HCT116 (cell line): ENCODE results near the gene HOXB3. TPM values are rescaled to one million over a fixed set of nuclear protein-coding genes. Genes with fewer than 3 reads are reported as not detected.

Experiments used
- ATAC-seq: fragments of 200-7000 bp; cut with Tn5 transposase; 2 replicates; pipeline ENCODE4 v1.9.1; 2020; ENCODE audit warnings: mild to moderate bottlenecking, moderate library complexity
- BruUV-seq: library from RNA; stranded (reverse); fragments of 400-500 nt; replicated peaks from 2 replicates; lab custom pipeline; 2021; lab: Mats Ljungman, UMichigan
- CTCF ChIA-PET: fragments of 300-600 bp; sonication (Branson Sonifier 250); formaldehyde crosslinking; loops from one replicate; lab custom pipeline; 2021; ENCODE audit warnings: antibody characterized with exemption; lab: Charles Lee
- POLR2A ChIA-PET: fragments of 300-600, 350-600 bp; sonication (Branson Sonifier 250); formaldehyde crosslinking; loops from one replicate; lab custom pipeline; 2021; ENCODE audit warnings: antibody characterized with exemption; lab: Charles Lee
- RAD21 ChIA-PET, 2 experiments: fragments of 300-600 bp; sonication (Branson Sonifier 250); formaldehyde crosslinking; loops; one replicate each; lab custom pipeline; 2023; ENCODE audit warnings: low total read pairs in 2 of 2; ENCODE audit not compliant: uncharacterized antibody in 2 of 2, unreplicated experiment in 2 of 2, low non-redundant PET in 1 of 2; lab: Charles Lee
- DNase-seq: peaks from one replicate; pipeline ENCODE4 v3.0.0-alpha.2; 2010; ENCODE audit warnings: low read depth, low spot score
- H2AFZ ChIP-seq: fragments of 200-600 bp; shearing (Covaris generic), sonication (generic); 2 replicates; pipeline ENCODE4 v1.6.1; 2017; ENCODE audit warnings: low read depth, mixed run types, mixed read lengths, antibody characterized with exemption, low read length; ENCODE audit not compliant: poor library complexity, severe bottlenecking
- H3K27ac ChIP-seq: 2 replicates; pipeline ENCODE4 v1.5.1; 2012; ENCODE audit warnings: low read depth, low read length
- H3K27me3 ChIP-seq: fragments of 200-600 bp; sonication (generic); 2 replicates; pipeline ENCODE4 v1.6.1; 2016; ENCODE audit warnings: mixed run types, low read length, mixed read lengths; ENCODE audit not compliant: insufficient read depth
- H3K36me3 ChIP-seq, 2 experiments: fragments of 200-500 bp in 1 of 2; fragments of 200-600 bp in 1 of 2; sonication (Bioruptor generic) in 1 of 2; sonication (generic) in 1 of 2; 2 replicates each; pipeline versions ENCODE4 v1.5.1 to v1.6.1; 2014 to 2016; ENCODE audit warnings: low read length in 2 of 2, inconsistent platforms in 1 of 2, mixed read lengths in 1 of 2, mixed run types in 1 of 2; ENCODE audit not compliant: insufficient read depth in 2 of 2, control insufficient read depth in 1 of 2
- H3K4me1 ChIP-seq, 2 experiments: fragments of 200-600 bp in 1 of 2; sonication (generic) in 1 of 2; 2 replicates each; pipeline versions ENCODE4 v1.5.1 to v1.6.1; 2012 to 2017; ENCODE audit warnings: low read length in 2 of 2, inconsistent platforms in 1 of 2, mild to moderate bottlenecking in 1 of 2, mixed read lengths in 1 of 2, mixed run types in 1 of 2, moderate library complexity in 1 of 2; ENCODE audit not compliant: insufficient read depth in 2 of 2, control insufficient read depth in 1 of 2
- H3K4me2 ChIP-seq: fragments of 200-600 bp; sonication (generic); 2 replicates; pipeline ENCODE4 v1.6.1; 2017; ENCODE audit warnings: mixed run types, low read length, mixed read lengths
- H3K4me3 ChIP-seq, 2 experiments: fragments of 200-600 bp in 1 of 2; sonication (generic) in 1 of 2; replicated peaks in 1 of 2; 2 replicates each; pipeline ENCODE4 v1.5.1; 2011 to 2016; ENCODE audit warnings: low read length in 2 of 2, control low read depth in 1 of 2, low read depth in 1 of 2, mild to moderate bottlenecking in 1 of 2, mixed read lengths in 1 of 2, mixed run types in 1 of 2
- H3K79me2 ChIP-seq: fragments of 200-600 bp; sonication (generic); 2 replicates; pipeline ENCODE4 v1.6.1; 2017; ENCODE audit warnings: mild to moderate bottlenecking, mixed run types, low read length, moderate library complexity, mixed read lengths; ENCODE audit not compliant: insufficient read depth
- H3K9ac ChIP-seq: fragments of 200-600 bp; sonication (generic); 2 replicates; pipeline ENCODE4 v1.6.1; 2016; ENCODE audit warnings: low read length, mixed read lengths
- H3K9me2 ChIP-seq: fragments of 200-600 bp; sonication (generic), shearing (Covaris generic); 2 replicates; pipeline ENCODE4 v1.6.1; 2017; ENCODE audit warnings: mixed run types, mild to moderate bottlenecking, moderate library complexity; ENCODE audit not compliant: insufficient read depth
- H3K9me3 ChIP-seq, 2 experiments: fragments of 200-500 bp in 1 of 2; fragments of 200-600 bp in 1 of 2; sonication (Bioruptor generic) in 1 of 2; sonication (generic) in 1 of 2; 2 replicates each; pipeline ENCODE4 v1.6.1; 2014 to 2017; ENCODE audit warnings: low read length in 2 of 2, mixed read lengths in 2 of 2, inconsistent platforms in 1 of 2, low read depth in 1 of 2, mild to moderate bottlenecking in 1 of 2, mixed run types in 1 of 2, moderate library complexity in 1 of 2; ENCODE audit not compliant: control insufficient read depth in 1 of 2, insufficient read depth in 1 of 2
- H4K20me1 ChIP-seq: fragments of 200-600 bp; sonication (generic), shearing (Covaris generic); 2 replicates; pipeline ENCODE4 v1.6.1; 2017; ENCODE audit warnings: mixed run types, mild to moderate bottlenecking, moderate library complexity; ENCODE audit not compliant: insufficient read depth
- CEBPB ChIP-seq: IDR thresholded peaks from 2 replicates; pipeline ENCODE4 v1.6.1; 2012; ENCODE audit warnings: low read depth
- EGR1 ChIP-seq: IDR thresholded peaks from 2 replicates; pipeline ENCODE4 v1.6.1; 2012; ENCODE audit warnings: low read depth
- ELF1 ChIP-seq: IDR thresholded peaks from 2 replicates; pipeline ENCODE4 v1.6.1; 2012; ENCODE audit warnings: low read depth, borderline replicate concordance
- POLR2AphosphoS5 ChIP-seq: IDR thresholded peaks from 2 replicates; pipeline ENCODE4 v1.6.1; 2011; ENCODE audit warnings: mild to moderate bottlenecking, low read depth, low read length, moderate library complexity
- RAD21 ChIP-seq: IDR thresholded peaks from 2 replicates; pipeline ENCODE4 v1.6.1; 2012; ENCODE audit warnings: low read depth, mild to moderate bottlenecking
- SIN3A ChIP-seq: IDR thresholded peaks from 2 replicates; pipeline ENCODE4 v1.6.1; 2012; ENCODE audit warnings: low read depth
- YY1 ChIP-seq: IDR thresholded peaks from 2 replicates; pipeline ENCODE4 v1.6.1; 2011; ENCODE audit warnings: low read length, low read depth, moderate library complexity, mild to moderate bottlenecking; ENCODE audit not compliant: insufficient replicate concordance; ENCODE audit errors: extremely low read depth
- ZBTB33 ChIP-seq: IDR thresholded peaks from 2 replicates; pipeline ENCODE4 v1.6.1; 2011; ENCODE audit warnings: mild to moderate bottlenecking, low read length, moderate library complexity; ENCODE audit not compliant: insufficient replicate concordance; ENCODE audit errors: extremely low read depth
- ZFX ChIP-seq: fragments of 450-650 bp; IDR thresholded peaks from 2 replicates; pipeline ENCODE4 v1.6.1; 2017
- ZNF274 ChIP-seq: fragments of 200-500 bp; sonication (Bioruptor generic); IDR thresholded peaks from 2 replicates; pipeline ENCODE4 v1.6.1; 2014; ENCODE audit warnings: mild to moderate bottlenecking, low read depth, low read length, inconsistent platforms
- intact Hi-C: fragments of 100-400 bp; cut with micrococcal nuclease; formaldehyde crosslinking; loops from 2 replicates; pipeline ENCODE4 v1.10.0; 2022
- total RNA-seq: library from RNA; stranded (reverse); gene quantifications from one replicate; pipeline ENCODE4 v1.2.1, GENCODE V29; 2021; ENCODE audit not compliant: unreplicated experiment
- TF ChIP-seq, protein P1 (sequence below): IDR thresholded peaks from 2 replicates; pipeline ENCODE4 v1.6.1; 2012

Gene HOXB3
- total RNA-seq, 1 experiment from 2014 or later, result 19.8 TPM

GRCh38 chr17:48570325-48571023 lies 19.6 kb downstream of the HOXB3 start:
- ChIA-PET POLR2A (no interaction called here), RAD21 (no interaction called here), CTCF (no interaction called here)
- H4K20me1 ChIP-seq, result no peaks in the 10 kb centered on the region
- ATAC-seq (no peak), DNase-seq (no peak)
- TF ChIP-seq EGR1 (no peak), ZNF274 (no peak), YY1 (no peak), POLR2AphosphoS5 (no peak), CEBPB (no peak), ZFX (no peak), RAD21 (no peak), ZBTB33 (no peak), ELF1 (no peak), SIN3A (no peak)
- TF ChIP-seq, protein P1, sequence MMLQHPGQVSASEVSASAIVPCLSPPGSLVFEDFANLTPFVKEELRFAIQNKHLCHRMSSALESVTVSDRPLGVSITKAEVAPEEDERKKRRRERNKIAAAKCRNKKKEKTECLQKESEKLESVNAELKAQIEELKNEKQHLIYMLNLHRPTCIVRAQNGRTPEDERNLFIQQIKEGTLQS, result no peak
- no peaks in the 10 kb centered on the region for H3K9me2 ChIP-seq
- H3K9ac ChIP-seq, result no peak overlapping the region
- no peaks in the 10 kb centered on the region for H3K9me3 ChIP-seq
- BruUV-seq, result no TSS peak
- no peak overlapping the region for H3K4me3 ChIP-seq
- peaks cover 73% of the 10 kb centered on the region for H3K79me2 ChIP-seq
- no peak overlapping the region for H3K27ac ChIP-seq
- H3K36me3 ChIP-seq, result no peaks in the 10 kb centered on the region; a peak in 1 of 4 replicates
- no peaks in the 10 kb centered on the region for H3K27me3 ChIP-seq
- intact Hi-C loops, result no loop called here
- no peak overlapping the region for H3K4me2 ChIP-seq
- H2AFZ ChIP-seq, result no peak overlapping the region
- no peaks in the 10 kb centered on the region for H3K4me1 ChIP-seq
